Immature natural killer cell (primary cell): Measurements from ENCODE around the gene CNDP2. TPM values are rescaled to one million over a fixed set of nuclear protein-coding genes. Genes with fewer than 3 reads are reported as not detected.

ENCODE experiments used
- DNase-seq, 3 donors: peaks; one replicate each; pipeline ENCODE4 v3.0.0; 2022; ENCODE audit warnings: mixed read lengths in 1 of 3
- H3K27ac Mint-ChIP-seq, 6 donors: one replicate each; pipeline ENCODE4 v1.8.0; 2020; ENCODE audit warnings: mixed read lengths in 6 of 6, mild to moderate bottlenecking in 5 of 6, inconsistent platforms in 4 of 6, moderate library complexity in 3 of 6
- H3K27me3 Mint-ChIP-seq, 3 donors: one replicate each; pipeline ENCODE4 v1.8.0; 2020 to 2021; ENCODE audit warnings: low read depth in 3 of 3, mild to moderate bottlenecking in 3 of 3, mixed read lengths in 3 of 3, moderate library complexity in 3 of 3, inconsistent platforms in 1 of 3
- H3K36me3 Mint-ChIP-seq, 3 donors: one replicate each; pipeline ENCODE4 v1.8.0; 2020; ENCODE audit warnings: mixed read lengths in 3 of 3, inconsistent platforms in 2 of 3, mild to moderate bottlenecking in 2 of 3
- H3K4me1 Mint-ChIP-seq, 2 donors: one replicate each; pipeline ENCODE4 v1.8.0; 2020; ENCODE audit warnings: inconsistent platforms in 2 of 2, mild to moderate bottlenecking in 2 of 2, mixed read lengths in 2 of 2, moderate library complexity in 1 of 2
- H3K4me3 Mint-ChIP-seq, 5 donors: one replicate each; pipeline ENCODE4 v1.8.0; 2020; ENCODE audit warnings: mild to moderate bottlenecking in 5 of 5, mixed read lengths in 5 of 5, inconsistent platforms in 3 of 5, moderate library complexity in 3 of 5
- H3K9me3 Mint-ChIP-seq, 6 donors: one replicate each; pipeline ENCODE4 v1.8.0; 2020; ENCODE audit warnings: mild to moderate bottlenecking in 6 of 6, mixed read lengths in 6 of 6, inconsistent platforms in 4 of 6, moderate library complexity in 3 of 6
- polyA plus RNA-seq, 3 donors: library from polyadenylated mRNA; unstranded; fragments of 300-500 nt; fragmentation: Illumina TruSeq; gene quantifications; one replicate each; pipeline ENCODE4 v1.2.3, GENCODE V29; 2021

CNDP2 gene
- polyA plus RNA-seq, 3 donors from 2014 or later: 117 to 187 (median 182) TPM

DNA sequence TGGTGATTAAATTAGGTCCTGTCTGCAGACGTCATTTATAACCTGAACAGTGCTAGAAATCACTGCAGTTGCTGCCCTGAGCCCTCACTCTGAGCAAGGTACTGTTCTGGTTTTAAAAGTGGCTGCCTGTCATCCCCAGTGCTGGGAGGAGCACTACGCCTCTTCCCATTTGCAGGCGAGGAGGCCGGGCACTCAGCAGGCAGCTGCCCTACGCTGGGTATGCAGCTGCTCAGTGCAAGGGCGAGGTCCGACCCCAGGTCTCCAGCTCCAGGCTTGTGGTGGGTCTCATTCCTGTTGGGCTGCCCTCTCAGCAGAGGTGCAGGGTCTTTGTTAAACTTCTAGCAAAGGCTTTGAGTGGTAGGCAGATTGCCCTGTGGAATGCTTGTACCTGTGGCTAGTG, 15.7 kb downstream of the CNDP2 start:
- H3K4me3 Mint-ChIP-seq: no peak overlapping the region
- peaks cover 2 to 3% (median 2%) of the 10 kb centered on the region in 3 donors for H3K27me3 Mint-ChIP-seq
- DNase-seq: no peak
- H3K9me3 Mint-ChIP-seq: no peaks in the 10 kb centered on the region
- H3K4me1 Mint-ChIP-seq: peaks cover 8 to 10% of the 10 kb centered on the region in 2 donors
- H3K27ac Mint-ChIP-seq: no peak overlapping the region
- H3K36me3 Mint-ChIP-seq: peaks cover 11 to 45% (median 17%) of the 10 kb centered on the region in 3 donors

DNA sequence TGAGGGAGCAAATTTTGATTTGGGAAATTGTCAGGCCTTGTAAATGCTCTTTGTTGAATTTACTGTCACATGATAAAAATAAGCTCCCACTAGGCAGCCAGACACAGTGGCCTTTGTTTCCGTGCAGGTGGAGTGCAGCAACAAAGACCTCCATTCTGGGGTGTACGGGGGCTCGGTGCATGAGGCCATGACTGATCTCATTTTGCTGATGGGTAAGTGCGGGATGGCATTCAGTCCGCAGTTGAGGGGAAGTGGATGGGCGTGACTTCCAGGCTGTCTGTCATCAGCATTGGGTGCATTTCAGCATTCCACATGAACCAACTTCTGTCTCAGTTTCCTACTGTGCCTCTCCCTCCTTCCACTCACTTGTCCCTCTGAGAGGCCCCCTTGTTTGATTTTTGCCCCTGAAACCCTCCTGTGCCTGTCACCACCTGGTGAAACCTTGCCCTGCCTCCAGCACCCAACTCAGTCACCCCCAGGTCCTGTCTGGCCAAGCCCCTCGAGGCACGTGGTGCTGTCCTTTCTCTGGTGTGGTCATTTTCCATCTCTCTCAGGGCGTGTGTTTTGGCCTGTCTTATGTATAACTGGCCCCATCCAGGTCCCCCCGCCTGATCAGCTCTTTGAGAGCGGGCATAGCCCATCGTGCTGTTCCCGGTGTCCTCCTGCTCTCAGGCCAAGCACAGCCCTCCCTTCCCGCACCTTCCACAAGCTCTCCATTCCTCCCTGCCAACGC, 16.3 kb downstream of the CNDP2 start:
- H3K9me3 Mint-ChIP-seq: no peaks in the 10 kb centered on the region
- no peak overlapping the region for H3K4me3 Mint-ChIP-seq
- peaks cover 2 to 6% of the 10 kb centered on the region in 2 donors for H3K4me1 Mint-ChIP-seq
- H3K36me3 Mint-ChIP-seq: peaks cover 6 to 40% (median 14%) of the 10 kb centered on the region in 3 donors
- peaks cover 2 to 3% (median 2%) of the 10 kb centered on the region in 3 donors for H3K27me3 Mint-ChIP-seq
- no peak for DNase-seq
- peak overlapping the region in 1 of 6 donors; percentile 13 for H3K27ac Mint-ChIP-seq

DNA sequence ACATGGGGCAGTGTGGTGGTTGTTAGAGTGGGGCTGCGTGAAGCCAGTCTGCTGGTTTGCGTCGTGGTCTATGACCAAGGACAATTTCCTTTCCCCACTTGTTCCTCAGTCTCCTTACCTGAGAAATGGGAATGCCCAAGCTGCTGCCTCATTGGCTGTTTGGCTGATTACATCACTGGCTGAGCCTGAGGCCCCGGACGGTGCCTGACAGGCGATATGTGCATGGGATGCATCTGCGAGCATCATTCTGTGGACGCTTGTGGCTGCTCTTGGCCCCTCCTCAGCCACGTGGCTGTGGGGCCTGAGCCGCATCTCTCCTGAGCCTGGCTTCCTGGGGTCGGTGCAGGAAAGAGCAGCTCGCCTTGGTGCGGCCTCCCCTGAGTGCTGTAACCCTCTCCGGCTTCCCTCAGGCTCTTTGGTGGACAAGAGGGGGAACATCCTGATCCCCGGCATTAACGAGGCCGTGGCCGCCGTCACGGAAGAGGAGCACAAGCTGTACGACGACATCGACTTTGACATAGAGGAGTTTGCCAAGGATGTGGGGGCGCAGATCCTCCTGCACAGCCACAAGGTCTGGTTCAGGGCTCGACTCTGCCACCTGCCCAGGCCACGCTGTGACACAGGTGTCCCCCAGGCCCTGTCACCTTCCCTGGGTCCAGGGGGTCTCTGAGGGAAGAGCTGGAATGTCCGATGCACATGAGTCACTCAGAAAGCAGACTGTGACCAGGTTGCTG, 17.2 kb downstream of the CNDP2 start:
- Mint-ChIP-seq H3K27me3 (peaks cover 2 to 3% (median 2%) of the 10 kb centered on the region in 3 donors), H3K36me3 (peaks cover 6 to 37% (median 14%) of the 10 kb centered on the region in 3 donors), H3K4me1 (peaks cover 0 to 3% of the 10 kb centered on the region in 2 donors), H3K27ac (no peak overlapping the region), H3K4me3 (no peak overlapping the region), H3K9me3 (no peaks in the 10 kb centered on the region)
- DNase-seq: no peak

DNA sequence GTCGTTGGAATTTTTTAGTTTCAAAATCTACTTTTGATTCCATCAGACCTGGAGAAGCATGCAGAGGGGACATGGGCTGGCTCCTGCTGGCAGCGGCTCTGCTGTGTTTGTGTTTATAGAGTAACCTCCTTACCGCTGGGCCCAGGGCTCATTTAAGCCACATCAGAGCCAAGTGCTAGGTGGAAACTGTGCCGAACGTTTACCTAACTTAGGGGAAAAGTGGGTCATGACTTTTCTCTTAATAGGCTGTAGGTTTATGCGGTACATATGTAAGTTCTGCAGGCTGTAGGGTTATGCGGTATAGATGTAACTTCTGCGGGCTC, 17.7 kb downstream of the CNDP2 start:
- peaks cover 2 to 3% (median 2%) of the 10 kb centered on the region in 3 donors for H3K27me3 Mint-ChIP-seq
- peaks cover 0 to 3% of the 10 kb centered on the region in 2 donors for H3K4me1 Mint-ChIP-seq
- H3K36me3 Mint-ChIP-seq: peaks cover 6 to 37% (median 17%) of the 10 kb centered on the region in 3 donors
- DNase-seq: no peak
- no peak overlapping the region for H3K4me3 Mint-ChIP-seq
- no peak overlapping the region for H3K27ac Mint-ChIP-seq
- H3K9me3 Mint-ChIP-seq: no peaks in the 10 kb centered on the region

DNA sequence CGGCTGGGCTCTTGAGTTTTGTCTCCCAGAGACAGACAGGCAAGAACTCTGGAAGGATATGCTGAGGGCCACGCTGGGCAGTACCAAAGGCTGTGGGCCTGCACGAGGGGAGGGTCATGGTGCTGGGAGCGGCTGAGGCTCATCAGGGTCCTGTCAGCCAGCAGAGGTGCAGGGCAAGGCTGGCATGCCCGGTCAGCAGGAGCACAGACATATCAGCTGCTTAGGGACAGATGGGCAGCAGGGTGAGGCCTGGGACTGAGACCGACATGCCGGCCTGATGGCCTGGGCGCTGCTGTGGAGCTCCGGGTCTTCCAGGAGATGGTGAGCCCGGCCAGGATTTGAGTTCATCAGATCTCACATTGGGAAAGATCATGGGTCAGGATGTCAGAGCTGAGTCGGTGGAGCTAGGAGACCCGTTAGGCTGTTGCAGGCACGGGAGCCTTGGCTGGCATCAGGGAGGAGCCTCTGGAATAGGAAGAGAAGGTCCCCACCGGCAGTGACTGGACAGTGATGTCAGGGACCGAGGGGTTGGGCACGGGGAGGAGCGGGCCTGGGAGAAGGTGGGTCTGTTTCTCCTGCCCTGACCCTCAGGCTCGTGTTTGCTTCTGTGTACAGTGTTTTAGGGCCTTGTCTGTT, 18.8 kb downstream of the CNDP2 start:
- H3K4me1 Mint-ChIP-seq: peaks cover 0 to 3% of the 10 kb centered on the region in 2 donors
- no peak overlapping the region for H3K4me3 Mint-ChIP-seq
- H3K36me3 Mint-ChIP-seq: peaks cover 7 to 42% (median 14%) of the 10 kb centered on the region in 3 donors
- no peaks in the 10 kb centered on the region for H3K9me3 Mint-ChIP-seq
- DNase-seq: no peak
- peak overlapping the region in 2 of 6 donors; percentile 4 to 6 for H3K27ac Mint-ChIP-seq
- H3K27me3 Mint-ChIP-seq: peaks cover 2 to 4% (median 3%) of the 10 kb centered on the region in 3 donors

DNA sequence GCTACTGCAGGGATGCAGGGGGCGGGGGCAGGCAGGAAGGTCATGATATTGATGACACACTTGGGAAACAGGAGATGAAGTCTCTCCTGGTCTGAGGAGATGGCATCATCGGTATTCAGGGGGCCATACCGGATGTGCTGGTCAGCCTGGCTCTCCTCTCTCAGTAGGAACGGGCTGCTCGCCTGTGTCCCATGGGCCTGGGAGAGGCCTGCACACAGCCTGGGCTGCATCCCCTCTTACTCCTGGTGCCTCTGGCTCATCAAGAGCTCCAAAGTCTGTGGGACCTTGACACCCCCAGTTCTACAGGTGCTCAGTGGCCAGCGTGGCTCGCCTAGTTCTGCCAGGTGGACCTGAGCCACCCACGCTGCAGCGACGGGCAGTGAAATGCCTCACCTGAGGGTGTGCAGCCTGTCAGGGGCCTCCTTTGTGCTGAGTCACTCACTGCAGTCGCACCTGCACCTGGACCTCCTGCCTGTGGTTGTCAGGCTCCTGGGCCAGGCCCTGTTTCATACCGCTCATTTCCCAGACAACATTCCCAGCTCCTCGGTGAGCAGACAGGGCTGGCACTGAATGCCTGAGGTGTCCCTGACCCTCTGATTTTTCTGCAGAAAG, 19.6 kb downstream of the CNDP2 start:
- H3K27me3 Mint-ChIP-seq: peaks cover 2 to 4% (median 3%) of the 10 kb centered on the region in 3 donors
- H3K36me3 Mint-ChIP-seq: peaks cover 12 to 44% (median 13%) of the 10 kb centered on the region in 3 donors
- H3K4me1 Mint-ChIP-seq: peaks cover 0 to 3% of the 10 kb centered on the region in 2 donors
- no peak overlapping the region for H3K4me3 Mint-ChIP-seq
- no peaks in the 10 kb centered on the region for H3K9me3 Mint-ChIP-seq
- H3K27ac Mint-ChIP-seq: no peak overlapping the region
- no peak for DNase-seq

DNA sequence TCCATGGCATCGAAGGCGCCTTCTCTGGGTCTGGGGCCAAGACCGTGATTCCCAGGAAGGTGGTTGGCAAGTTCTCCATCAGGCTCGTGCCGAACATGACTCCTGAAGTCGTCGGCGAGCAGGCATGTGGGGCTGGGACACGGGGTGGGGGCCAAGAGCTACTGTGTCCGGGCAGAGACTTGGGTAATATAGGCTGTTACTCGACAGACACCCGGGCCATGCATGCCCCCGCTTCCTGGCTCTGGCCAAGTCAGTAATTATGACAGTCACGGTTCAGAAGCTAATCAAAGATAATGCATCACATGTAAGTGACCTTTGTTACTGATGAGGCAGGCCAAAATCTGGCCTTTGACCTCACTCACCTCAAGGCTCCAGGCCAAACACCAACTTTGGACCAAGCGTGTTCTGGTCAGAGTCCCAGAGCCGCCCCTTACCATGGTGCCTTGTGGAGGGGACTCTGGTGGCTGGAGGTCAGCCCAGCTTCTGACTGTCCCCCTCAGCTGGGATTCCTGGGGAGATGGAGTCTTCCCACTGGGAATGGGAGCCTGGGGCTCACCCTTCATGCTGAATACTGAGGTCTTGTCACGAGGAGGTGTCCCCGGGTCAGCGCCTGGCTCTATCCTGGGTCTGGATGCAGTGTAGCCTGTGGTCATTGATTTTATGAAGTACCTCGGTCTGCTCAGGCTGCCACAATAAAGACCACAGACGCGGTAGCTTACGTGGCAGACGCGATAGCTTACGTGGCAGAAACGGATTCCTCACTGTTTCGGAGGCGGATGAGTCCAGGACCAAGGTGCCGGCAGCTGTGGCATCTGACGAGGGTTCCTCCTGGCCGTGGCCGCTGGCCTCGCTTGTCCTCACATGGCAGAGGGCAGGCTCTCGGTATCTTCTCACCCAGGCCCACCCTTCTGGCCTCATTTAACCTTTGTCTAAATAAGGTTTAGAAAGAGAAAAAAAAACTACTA, 20.4 kb downstream of the CNDP2 start:
- peaks cover 18 to 44% (median 20%) of the 10 kb centered on the region in 3 donors for H3K36me3 Mint-ChIP-seq
- DNase-seq: no peak
- no peaks in the 10 kb centered on the region for H3K9me3 Mint-ChIP-seq
- peaks cover 0 to 3% of the 10 kb centered on the region in 2 donors for H3K4me1 Mint-ChIP-seq
- H3K27ac Mint-ChIP-seq: no peak overlapping the region
- no peak overlapping the region for H3K4me3 Mint-ChIP-seq
- peaks cover 2 to 4% (median 3%) of the 10 kb centered on the region in 3 donors for H3K27me3 Mint-ChIP-seq

DNA sequence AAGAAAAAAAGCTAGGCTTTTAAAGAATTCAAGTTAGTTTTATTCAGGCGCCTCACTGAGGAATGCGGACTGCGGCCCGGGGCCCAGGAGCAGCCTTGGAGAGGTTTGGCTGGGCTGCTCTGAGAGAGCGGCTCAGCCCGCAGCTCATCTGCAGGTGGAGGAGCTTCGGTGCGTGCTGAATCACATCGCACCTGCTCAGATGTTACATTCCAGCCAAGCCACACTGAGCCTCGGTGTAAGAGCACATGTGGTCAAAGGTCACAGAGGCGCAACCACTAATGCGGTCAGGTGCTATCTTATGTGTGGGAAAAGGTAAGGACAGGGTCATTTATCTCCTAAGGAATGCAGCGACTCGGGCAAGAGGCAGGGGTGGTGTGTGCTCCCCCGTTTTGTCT, 21.1 kb downstream of the CNDP2 start:
- Mint-ChIP-seq H3K9me3 (no peaks in the 10 kb centered on the region), H3K27ac (no peak overlapping the region), H3K27me3 (peaks cover 2 to 4% (median 3%) of the 10 kb centered on the region in 3 donors), H3K4me1 (peaks cover 0 to 3% of the 10 kb centered on the region in 2 donors), H3K36me3 (peaks cover 18 to 46% (median 27%) of the 10 kb centered on the region in 3 donors), H3K4me3 (no peak overlapping the region)
- DNase-seq: no peak

DNA sequence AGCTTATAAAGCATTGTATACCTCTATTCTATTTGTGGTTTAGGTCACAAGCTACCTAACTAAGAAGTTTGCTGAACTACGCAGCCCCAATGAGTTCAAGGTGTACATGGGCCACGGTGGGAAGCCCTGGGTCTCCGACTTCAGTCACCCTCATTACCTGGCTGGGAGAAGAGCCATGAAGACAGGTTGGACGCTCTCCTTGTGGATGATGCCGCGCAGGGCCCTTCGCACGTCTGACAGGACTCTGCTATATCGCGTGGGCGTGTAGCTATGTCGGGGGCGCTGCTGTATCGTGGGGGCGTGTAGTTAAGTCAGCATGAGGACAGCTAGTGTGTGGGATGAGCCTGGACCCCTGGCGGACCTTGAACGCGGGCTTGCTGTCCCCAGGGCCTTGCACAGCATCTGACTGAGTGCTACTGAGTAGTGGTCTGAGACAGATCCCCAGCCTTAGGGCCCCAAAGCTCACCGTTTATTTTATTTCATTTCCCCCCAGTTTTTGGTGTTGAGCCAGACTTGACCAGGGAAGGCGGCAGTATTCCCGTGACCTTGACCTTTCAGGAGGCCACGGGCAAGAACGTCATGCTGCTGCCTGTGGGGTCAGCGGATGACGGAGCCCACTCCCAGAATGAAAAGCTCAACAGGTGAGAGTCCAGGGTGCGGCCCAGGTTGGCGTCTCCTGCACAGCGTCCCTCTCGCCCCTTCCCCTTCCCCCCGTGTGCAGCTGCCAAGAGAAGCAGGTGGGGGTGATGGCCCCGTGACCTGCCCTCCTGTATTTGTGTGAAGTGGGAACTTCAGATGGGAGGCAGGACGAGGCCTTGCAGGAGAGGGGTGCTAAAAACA, 22.5 kb downstream of the CNDP2 start:
- H3K27me3 Mint-ChIP-seq: peaks cover 2 to 3% (median 2%) of the 10 kb centered on the region in 3 donors
- H3K36me3 Mint-ChIP-seq: peaks cover 10 to 39% (median 21%) of the 10 kb centered on the region in 3 donors
- no peak for DNase-seq
- peak overlapping the region in 1 of 6 donors; percentile 34 for H3K27ac Mint-ChIP-seq
- H3K4me1 Mint-ChIP-seq: peaks cover 0 to 3% of the 10 kb centered on the region in 2 donors
- no peaks in the 10 kb centered on the region for H3K9me3 Mint-ChIP-seq
- H3K4me3 Mint-ChIP-seq: no peak overlapping the region

DNA sequence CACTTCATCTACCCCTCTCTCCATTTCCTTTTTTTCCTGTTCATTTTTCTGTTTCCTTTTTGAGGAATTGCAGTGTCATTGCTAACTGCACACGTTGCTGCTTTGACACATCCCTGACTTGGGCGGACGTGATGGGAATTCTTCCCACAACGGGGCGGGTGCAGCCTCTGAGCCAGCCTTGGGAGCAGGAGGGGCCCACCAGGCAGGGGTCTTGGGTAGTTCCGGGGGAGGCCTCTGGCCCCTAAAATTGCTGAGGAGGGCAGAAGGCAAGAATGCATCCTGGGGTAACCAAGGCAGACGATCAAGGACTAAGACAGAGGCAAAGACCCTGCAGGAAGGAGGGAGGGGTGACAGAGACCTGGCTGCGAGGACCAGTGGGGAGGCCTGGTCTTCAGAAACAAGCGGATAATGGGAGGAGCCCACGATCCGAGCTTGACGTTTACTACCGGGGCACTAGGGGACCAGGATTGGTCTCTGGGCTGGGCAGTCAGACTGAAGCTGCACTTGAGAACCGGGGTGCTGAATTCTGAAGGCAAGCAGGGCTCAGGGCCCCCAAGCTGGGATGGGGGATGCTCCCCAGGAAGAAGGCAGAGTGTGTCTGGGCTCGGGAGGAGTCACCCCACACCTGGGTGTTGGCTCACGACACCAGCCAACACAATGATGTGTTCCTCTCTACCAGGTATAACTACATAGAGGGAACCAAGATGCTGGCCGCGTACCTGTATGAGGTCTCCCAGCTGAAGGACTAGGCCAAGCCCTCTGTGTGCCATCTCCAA, 23.3 kb downstream of the CNDP2 start:
- H3K36me3 Mint-ChIP-seq: peaks cover 10 to 39% (median 21%) of the 10 kb centered on the region in 3 donors

DNA sequence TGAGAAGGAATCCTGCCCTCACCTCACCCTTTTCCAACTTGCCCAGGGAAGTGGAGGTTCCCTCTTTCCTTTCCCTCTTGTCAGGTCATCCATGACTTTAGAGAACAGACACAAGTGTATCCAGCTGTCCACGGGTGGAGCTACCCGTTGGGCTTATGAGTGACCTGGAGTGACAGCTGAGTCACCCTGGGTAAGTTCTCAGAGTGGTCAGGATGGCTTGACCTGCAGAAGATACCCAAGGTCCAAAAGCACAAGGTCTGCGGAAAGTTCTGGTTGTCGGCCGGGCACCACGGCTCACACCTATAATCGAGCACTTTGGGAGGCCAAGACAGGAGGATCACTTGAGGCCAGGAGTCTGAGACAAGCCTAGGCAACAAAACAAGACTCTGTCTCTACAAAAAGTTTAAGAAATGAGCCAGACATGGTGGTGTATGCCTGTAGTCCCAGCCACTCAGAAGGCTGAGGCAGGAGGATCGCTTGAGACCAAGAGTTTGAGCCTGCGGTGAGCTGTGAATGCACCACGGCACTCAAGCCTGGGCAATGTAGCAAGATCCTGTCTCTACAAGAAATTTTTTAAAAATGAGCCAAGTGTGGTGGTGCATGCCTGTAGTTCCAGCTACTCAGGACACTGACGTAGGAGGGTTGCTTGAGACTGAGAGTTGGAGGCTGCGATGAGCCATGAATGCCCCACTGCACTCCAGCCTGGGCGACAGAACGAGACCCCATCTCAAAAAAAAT, 24.1 kb downstream of the CNDP2 start:
- no peak for DNase-seq
- peaks cover 5 to 6% of the 10 kb centered on the region in 2 donors for H3K4me1 Mint-ChIP-seq
- H3K27me3 Mint-ChIP-seq: peaks cover 0 to 2% (median 0%) of the 10 kb centered on the region in 3 donors
- peaks cover 10 to 39% (median 21%) of the 10 kb centered on the region in 3 donors for H3K36me3 Mint-ChIP-seq
- no peaks in the 10 kb centered on the region for H3K9me3 Mint-ChIP-seq
- H3K4me3 Mint-ChIP-seq: no peak overlapping the region
- peak overlapping the region in 2 of 6 donors; percentile 6 to 71 for H3K27ac Mint-ChIP-seq

More for the DNA sequence above, 23.3 kb downstream of the CNDP2 start:
- Mint-ChIP-seq H3K9me3 (no peaks in the 10 kb centered on the region), H3K27me3 (peaks cover 0 to 3% (median 2%) of the 10 kb centered on the region in 3 donors), H3K4me1 (peaks cover 5 to 8% of the 10 kb centered on the region in 2 donors), H3K27ac (peak overlapping the region in 2 of 6 donors; percentile 34 to 71), H3K4me3 (no peak overlapping the region)
- no peak for DNase-seq
